Activated CD4-positive, alpha-beta T cell treated with anti-CD3 and anti-CD28 coated beads, Interleukin-2, amount 10 ng/mL, durations not matched to agents 24 days and 14 days (primary cell): Measurements from ENCODE around the gene TAPBP. TPM values are rescaled to one million over a fixed set of nuclear protein-coding genes. Genes with fewer than 3 reads are reported as not detected.

Experiments used
- DNase-seq: peaks from one replicate; pipeline ENCODE4 v3.0.0; 2022
- H3K27ac Mint-ChIP-seq: one replicate; pipeline ENCODE4 v1.8.0; 2022; ENCODE audit warnings: mild to moderate bottlenecking, mixed read lengths
- H3K27me3 Mint-ChIP-seq: one replicate; pipeline ENCODE4 v1.8.0; 2022; ENCODE audit warnings: mixed read lengths
- H3K36me3 Mint-ChIP-seq: one replicate; pipeline ENCODE4 v1.8.0; 2022; ENCODE audit warnings: low read depth, mild to moderate bottlenecking, mixed read lengths
- H3K4me1 Mint-ChIP-seq: one replicate; pipeline ENCODE4 v1.8.0; 2021; ENCODE audit warnings: mixed read lengths
- H3K4me3 Mint-ChIP-seq: one replicate; pipeline ENCODE4 v1.8.0; 2022; ENCODE audit warnings: mild to moderate bottlenecking, moderate library complexity, mixed read lengths
- H3K9me3 Mint-ChIP-seq: one replicate; pipeline ENCODE4 v1.8.0; 2021; ENCODE audit warnings: mixed read lengths
- intact Hi-C: fragments of 100-400 bp; cut with micrococcal nuclease; formaldehyde crosslinking; loops from one replicate; pipeline ENCODE4 v1.15.1; 2023
- total RNA-seq: library from RNA; stranded (reverse); gene quantifications from 2 replicates; pipeline ENCODE4 v1.2.3, GENCODE V29; 2022

Gene TAPBP
- total RNA-seq, 1 donor from 2014 or later = 271 TPM

DNA sequence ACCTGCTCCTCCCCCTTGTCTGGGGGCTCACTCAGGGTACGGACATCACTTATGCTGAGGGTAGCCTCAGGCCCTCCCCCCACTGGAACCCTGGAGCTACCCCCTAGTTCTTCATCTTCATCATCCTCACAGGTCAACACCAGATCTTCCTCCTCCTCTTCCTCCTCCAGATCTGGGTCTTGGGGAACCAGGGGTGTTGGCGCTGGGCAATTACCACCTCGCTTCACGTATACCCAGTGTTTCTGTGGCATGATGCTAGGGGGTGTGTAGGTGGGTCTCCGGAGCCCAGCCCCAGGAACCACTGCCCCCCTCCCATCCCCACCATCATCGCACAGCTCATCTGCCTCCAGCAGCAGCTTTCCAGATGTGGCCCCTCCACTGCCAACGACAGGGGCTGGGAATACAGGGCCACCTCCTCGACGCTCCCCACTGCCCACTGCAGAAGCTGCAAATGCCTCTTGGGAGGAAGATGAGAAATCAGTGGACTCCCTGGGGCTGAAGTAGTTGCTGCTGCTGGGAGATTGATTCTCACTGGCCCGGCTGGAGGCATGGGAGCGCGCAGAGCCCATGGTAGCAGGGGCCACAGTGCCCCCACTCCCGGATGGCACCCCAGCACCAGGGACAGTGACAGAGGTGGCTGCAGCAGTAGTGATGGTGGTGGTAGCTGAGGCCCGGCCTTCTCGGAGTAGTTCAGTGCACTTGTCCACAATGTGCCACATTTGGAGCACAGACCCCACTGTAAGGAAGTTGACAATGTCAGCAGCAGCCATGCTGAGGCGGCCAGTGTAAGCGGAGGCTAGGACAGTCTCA, 2.1 kb upstream of the TAPBP start:
- peak overlapping the region; percentile 98 for H3K27ac Mint-ChIP-seq
- H3K9me3 Mint-ChIP-seq = no peaks in the 10 kb centered on the region
- peak; percentile 64 for DNase-seq
- no peaks in the 10 kb centered on the region for H3K27me3 Mint-ChIP-seq
- H3K4me1 Mint-ChIP-seq = peaks cover 56% of the 10 kb centered on the region
- peak overlapping the region; percentile 98 for H3K4me3 Mint-ChIP-seq
- intact Hi-C loops = loop anchor here (2.0 to 10.0 kb wide), 3 partner anchors 111 to 1581 kb away; partner anchors contain the start of genes CLIC1 and HSD17B8
- H3K36me3 Mint-ChIP-seq = peaks cover 58% of the 10 kb centered on the region

DNA sequence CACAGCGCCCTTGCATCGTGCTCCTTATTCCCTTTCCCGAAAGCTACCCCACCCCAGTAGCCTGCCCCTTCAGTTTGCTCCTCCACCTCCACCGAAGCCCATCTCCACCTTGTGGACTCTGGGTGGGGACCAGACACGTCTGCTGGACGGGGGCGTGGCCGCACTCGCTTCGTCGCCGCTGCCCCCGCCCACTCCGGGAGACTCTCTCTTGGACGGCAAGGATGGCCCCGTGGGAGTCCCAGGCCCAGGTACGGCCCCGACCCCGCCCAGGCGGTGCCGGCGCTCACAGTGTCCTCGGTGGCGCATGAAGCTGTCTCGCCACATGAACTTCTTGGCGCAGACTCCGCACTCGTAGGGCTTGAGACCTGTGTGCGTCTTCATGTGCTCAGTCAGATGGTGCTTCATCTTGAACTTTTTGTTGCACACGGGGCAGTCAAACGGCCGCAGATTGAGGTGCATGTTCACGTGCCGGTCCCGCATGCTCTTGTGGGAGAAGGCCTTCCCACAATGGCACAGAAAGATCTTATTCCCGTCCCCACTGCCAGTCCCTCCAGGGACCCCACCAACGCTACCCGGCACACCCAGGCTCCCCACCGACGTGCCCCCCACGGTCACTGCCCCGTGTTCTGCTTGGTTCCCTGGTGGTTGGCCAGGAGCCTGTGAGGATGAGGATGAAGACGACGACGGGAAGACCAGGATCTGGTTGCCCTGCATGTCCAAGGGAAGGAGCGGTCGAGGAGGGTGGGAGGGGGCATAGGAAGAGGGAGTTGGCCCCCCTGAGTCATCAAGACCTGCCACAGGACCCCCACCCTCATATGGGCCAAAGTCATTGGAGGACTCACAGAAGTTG, 1.3 kb upstream of the TAPBP start:
- H3K27me3 Mint-ChIP-seq = no peaks in the 10 kb centered on the region
- peak; percentile 71 for DNase-seq
- H3K4me3 Mint-ChIP-seq = peak overlapping the region; percentile 98
- intact Hi-C loops = loop anchor here (1.0 to 10.0 kb wide), 9 partner anchors 8 to 1580 kb away; partner anchors contain the start of genes CLIC1, HSD17B8, KIFC1 and PFDN6
- peaks cover 56% of the 10 kb centered on the region for H3K36me3 Mint-ChIP-seq
- H3K4me1 Mint-ChIP-seq = peaks cover 54% of the 10 kb centered on the region
- H3K27ac Mint-ChIP-seq = peak overlapping the region; percentile 98
- H3K9me3 Mint-ChIP-seq = no peaks in the 10 kb centered on the region

DNA sequence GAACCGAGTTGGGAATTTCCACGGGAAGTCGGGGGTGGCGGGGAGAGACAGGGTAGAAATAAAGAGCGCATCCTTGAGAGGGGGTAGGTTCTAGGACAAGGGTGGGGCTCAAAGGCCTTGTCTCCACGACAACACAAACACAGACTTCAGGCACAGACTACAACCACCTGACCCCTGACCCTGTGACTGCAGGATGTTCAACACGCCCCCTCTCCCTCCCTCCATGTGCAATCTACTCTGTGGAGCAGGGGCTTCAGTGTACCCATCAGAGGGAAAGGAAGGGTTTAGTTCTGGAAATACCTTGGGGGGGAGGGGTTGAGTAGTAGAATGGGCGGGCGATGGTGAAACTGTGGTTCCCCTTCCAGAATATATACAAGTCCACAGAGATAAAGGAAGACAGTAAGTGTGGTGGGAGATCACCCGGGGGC, 651 bp upstream of the TAPBP start:
- Mint-ChIP-seq H3K27me3 (no peaks in the 10 kb centered on the region), H3K4me1 (peaks cover 49% of the 10 kb centered on the region), H3K9me3 (no peaks in the 10 kb centered on the region), H3K27ac (peak overlapping the region; percentile 98), H3K4me3 (peak overlapping the region; percentile 98), H3K36me3 (peaks cover 51% of the 10 kb centered on the region)
- intact Hi-C loops = loop anchor here (1.0 to 10.0 kb wide), 9 partner anchors 9 to 1580 kb away; partner anchors contain the start of genes CLIC1, HSD17B8, KIFC1 and PFDN6
- peak; percentile 92 for DNase-seq

DNA sequence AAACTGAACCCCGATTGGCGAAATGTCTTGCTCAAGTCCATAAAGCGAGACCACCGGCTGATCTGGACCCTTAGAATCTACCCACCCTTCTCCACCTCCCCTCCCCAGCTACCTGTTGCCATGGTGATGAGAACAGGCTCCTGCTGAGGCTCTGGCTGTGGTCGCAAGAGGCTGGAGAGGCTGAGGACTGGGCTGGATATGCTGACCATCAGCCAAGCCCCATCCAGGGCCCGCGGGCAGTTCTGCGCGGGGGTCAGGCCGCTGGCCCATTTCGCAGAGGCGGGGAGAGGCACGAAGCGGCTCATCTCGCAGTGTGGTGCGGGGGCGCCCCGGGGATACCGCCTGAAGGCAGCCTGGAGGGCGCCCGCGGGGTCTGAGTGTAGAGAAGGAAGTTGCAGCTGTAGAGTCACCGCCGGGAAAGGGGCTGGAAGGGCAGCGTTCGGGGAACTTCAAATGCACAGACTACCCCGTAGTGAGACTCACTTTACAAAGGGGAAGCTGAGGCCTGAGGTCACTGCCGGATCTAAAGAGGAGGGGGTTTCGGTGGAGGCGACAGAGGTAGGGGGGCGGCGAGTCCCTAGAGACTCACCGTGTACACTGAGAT, 671 bp downstream of the TAPBP start:
- Mint-ChIP-seq H3K4me3 (peak overlapping the region; percentile 98), H3K27ac (peak overlapping the region; percentile 98), H3K9me3 (no peaks in the 10 kb centered on the region), H3K4me1 (peaks cover 43% of the 10 kb centered on the region), H3K27me3 (no peaks in the 10 kb centered on the region), H3K36me3 (peaks cover 51% of the 10 kb centered on the region)
- intact Hi-C loops = loop anchor here (2.0 to 10.0 kb wide), 4 partner anchors 32 to 1578 kb away; partner anchors contain the start of gene CLIC1
- peak; percentile 83 for DNase-seq

DNA sequence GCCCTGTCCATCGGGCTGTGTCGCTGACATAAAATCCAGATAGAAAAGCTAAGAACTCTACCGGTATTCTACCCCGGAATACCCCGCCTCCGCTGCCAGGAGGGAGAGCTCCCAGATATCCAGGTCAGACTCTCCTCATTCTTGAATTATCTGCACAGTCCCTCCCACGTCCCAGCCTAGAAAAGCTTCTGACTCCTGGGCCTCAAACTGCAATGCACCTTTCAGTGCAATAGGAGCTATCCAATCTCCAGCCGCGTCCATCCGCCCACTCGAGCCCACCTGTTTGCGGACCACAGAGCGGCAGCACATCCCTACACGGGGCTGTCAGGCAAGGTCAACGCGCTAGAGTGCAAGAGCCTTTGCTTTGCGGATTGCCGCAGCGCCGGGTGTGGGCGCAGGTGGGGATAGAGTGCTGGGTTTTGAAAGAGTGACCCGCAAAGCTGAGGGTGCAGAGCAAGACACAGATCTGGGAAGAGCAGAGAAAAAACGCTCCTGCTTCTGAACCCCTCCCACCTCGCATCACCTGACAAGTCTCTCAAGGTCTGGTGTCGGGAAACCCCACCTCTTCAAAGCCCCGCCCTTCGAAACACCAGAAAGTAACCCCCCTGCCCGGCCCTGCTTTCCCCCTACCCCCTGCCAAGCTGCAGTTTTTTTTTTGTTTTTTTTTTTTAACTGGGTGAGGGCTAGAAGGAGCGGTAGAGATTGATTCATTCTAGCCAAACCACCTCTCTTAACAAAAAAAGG, 1.3 kb downstream of the TAPBP start:
- Mint-ChIP-seq H3K9me3 (no peaks in the 10 kb centered on the region), H3K27me3 (no peaks in the 10 kb centered on the region), H3K27ac (peak overlapping the region; percentile 98), H3K36me3 (peaks cover 52% of the 10 kb centered on the region), H3K4me1 (peaks cover 38% of the 10 kb centered on the region), H3K4me3 (peak overlapping the region; percentile 98)
- intact Hi-C loops = loop anchor here (2.0 to 10.0 kb wide), 4 partner anchors 32 to 1578 kb away; partner anchors contain the start of gene CLIC1
- peak; percentile 95 for DNase-seq

DNA sequence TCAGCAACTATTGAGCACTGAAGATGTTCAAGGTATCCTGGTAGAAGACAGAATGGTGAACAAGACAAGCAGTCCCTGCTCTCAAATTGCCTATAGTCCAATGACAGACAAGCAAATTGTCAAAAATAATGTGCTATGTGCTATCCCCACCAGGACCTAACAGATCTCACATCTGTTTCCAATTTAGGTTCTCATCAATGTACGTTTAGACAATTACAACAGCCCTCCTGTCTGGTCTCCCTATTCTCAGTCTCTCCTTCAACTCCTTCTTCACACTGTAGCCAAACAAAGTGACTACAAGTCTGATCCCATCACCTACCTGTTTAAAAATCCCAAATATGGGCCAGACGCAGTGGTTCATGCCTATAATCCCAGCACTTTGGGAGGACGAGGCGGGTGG, 7.5 kb downstream of the TAPBP start:
- intact Hi-C loops = no loop called here
- no peak for DNase-seq
- H3K36me3 Mint-ChIP-seq = peaks cover 62% of the 10 kb centered on the region
- H3K9me3 Mint-ChIP-seq = no peaks in the 10 kb centered on the region
- no peak overlapping the region for H3K4me3 Mint-ChIP-seq
- H3K27me3 Mint-ChIP-seq = no peaks in the 10 kb centered on the region
- H3K4me1 Mint-ChIP-seq = peaks cover 25% of the 10 kb centered on the region
- H3K27ac Mint-ChIP-seq = peak overlapping the region; percentile 32

DNA sequence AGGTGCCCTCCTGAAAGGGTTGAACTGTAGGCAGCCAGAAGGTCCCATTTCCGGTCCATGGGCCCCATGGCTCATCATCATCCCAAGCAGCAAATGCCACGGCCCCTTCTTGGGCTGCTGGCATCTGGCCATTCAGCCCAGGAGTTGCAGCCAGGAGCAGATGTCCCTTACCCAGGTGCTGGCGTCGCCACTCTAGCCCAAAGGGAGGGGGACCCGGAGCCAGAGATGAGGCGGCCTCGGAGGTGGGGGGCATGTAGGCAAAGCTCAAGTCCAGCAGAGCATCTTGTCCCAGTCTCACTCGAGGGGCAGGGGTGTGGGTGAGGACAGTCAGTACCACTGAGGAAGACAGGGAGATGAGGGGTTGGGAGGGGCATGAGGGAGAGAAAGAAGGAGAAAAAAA, 8.8 kb downstream of the TAPBP start:
- no peak for DNase-seq
- Mint-ChIP-seq H3K36me3 (peaks cover 63% of the 10 kb centered on the region), H3K4me3 (no peak overlapping the region), H3K4me1 (peaks cover 28% of the 10 kb centered on the region), H3K27me3 (no peaks in the 10 kb centered on the region), H3K9me3 (no peaks in the 10 kb centered on the region), H3K27ac (no peak overlapping the region)
- intact Hi-C loops = no loop called here

DNA sequence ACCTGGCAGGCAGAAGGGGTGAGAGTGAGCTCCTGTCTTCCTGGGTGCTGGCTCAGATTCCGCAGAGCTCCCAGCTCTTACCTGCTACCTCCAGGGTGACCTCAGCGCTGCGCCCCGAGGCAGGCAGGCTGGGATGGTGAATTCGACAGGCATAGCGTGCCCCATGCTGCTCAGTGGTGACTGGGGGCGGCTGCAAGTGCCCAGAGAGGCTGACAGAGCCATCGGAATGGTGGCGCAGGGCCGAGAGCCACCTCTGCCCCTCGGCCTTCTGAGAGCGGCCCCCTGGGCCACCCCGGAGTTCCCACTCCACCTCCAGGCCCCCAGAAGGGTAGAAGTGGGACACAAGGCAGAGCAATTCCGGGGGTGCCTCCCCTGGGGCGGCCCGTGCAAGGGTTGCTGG, 9.7 kb downstream of the TAPBP start:
- Mint-ChIP-seq H3K27ac (no peak overlapping the region), H3K27me3 (no peaks in the 10 kb centered on the region), H3K4me1 (peaks cover 35% of the 10 kb centered on the region), H3K9me3 (no peaks in the 10 kb centered on the region), H3K36me3 (peaks cover 69% of the 10 kb centered on the region), H3K4me3 (no peak overlapping the region)
- DNase-seq = no peak
- intact Hi-C loops = no loop called here

DNA sequence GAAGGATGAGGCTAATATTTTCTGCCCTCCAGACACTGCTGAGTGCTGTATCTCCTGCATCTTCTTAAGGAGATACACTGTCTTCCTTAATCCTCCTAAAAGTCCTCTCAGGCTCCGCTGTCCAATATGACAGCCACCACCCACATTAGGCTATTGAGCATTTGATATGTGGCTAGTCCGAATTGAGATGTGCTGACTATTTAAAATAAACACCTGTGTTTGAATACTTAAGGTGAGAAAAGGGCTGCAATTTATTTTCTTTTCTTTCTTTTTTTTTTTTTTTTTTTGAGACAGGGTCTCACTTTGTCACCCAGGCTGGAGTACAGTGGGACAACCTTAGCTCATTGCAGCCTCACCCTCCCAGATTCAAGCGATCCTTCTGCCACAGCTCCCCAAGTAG, 12.0 kb downstream of the TAPBP start:
- H3K9me3 Mint-ChIP-seq = no peaks in the 10 kb centered on the region
- no peak for DNase-seq
- H3K4me3 Mint-ChIP-seq = no peak overlapping the region
- peaks cover 38% of the 10 kb centered on the region for H3K4me1 Mint-ChIP-seq
- H3K36me3 Mint-ChIP-seq = peaks cover 56% of the 10 kb centered on the region
- H3K27me3 Mint-ChIP-seq = peaks cover 2% of the 10 kb centered on the region
- H3K27ac Mint-ChIP-seq = no peak overlapping the region
- intact Hi-C loops = no loop called here

DNA sequence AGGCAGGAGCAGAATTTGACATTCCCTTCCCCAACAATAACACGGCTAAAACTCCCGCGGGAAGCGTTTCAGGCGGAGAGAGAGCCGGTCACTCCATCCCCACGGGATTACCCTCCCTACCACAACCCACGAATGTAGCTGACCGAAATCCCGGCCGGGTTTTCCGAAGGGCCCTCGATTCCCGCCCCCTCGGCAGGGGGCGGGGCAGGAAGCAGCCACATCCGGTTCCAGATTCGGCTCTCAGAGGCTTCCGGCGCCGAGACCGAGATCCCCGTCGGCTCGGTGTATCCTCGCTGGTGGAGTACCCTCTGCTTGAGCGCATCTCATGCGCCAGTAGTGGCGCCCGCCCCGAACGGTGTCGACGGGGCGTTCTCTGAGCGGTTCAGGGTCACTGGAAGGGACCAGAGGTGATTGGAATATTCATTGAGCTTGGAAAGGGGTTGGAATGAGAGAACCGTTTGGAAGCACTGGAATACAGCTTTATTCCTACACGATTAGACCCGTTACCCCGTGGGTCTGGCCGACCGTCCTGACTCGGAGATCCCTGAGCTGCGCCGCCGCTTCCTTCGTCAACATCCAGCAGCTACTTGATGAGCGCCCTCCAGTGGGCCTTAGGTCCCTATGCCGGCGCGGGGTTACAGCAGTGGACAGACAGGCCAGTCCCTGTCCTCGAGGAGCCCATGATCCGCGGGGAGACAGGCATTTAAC, 14.5 kb downstream of the TAPBP start:
- Mint-ChIP-seq H3K36me3 (peaks cover 46% of the 10 kb centered on the region), H3K27ac (peak overlapping the region; percentile 99), H3K4me1 (peaks cover 28% of the 10 kb centered on the region), H3K4me3 (peak overlapping the region; percentile 94), H3K27me3 (peaks cover 2% of the 10 kb centered on the region), H3K9me3 (no peaks in the 10 kb centered on the region)
- DNase-seq = peak; percentile 98
- intact Hi-C loops = loop anchor here (1.0 to 10.0 kb wide), 11 partner anchors 10 to 1105 kb away; partner anchors contain the start of genes B3GALT4, GPSM3, PBX2 and PFDN6

DNA sequence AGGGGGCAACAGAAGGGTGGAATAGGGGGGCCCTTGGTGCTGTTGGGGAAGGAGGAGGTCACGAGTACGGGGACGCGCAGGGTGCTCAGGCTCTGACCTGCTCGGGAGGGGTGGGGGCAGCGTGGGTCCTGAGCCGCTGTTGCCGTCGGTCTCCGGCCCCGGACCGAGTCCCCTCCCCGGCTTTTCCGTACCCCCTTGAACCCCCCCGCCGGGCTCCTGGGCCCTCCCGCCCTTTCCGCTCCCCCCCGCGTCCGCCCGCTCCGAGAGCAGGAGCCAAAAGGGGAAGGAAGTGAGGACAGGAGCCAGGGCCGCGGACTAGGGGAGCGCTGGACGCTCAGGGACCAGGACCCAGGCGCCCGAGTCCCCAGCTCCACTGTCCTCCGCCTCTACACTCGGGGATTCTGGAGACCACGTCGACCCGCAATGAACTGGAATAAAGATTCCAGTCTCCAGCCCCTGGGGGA, 15.1 kb downstream of the TAPBP start, which contains the start of gene RGL2:
Gene RGL2 (minus strand): TSS at position 170 of the 464 bp plus-strand sequence. CDS start 332 bp downstream, outside the sequence.
- peak; percentile 90 for DNase-seq
- peaks cover 26% of the 10 kb centered on the region for H3K4me1 Mint-ChIP-seq
- H3K27me3 Mint-ChIP-seq = peaks cover 2% of the 10 kb centered on the region
- peak within 1 kb of the TSS; percentile 99 for H3K27ac Mint-ChIP-seq
- intact Hi-C loops = loop anchor here (1.0 to 10.0 kb wide), 11 partner anchors 10 to 1104 kb away; partner anchors contain the start of genes B3GALT4, GPSM3, PBX2 and PFDN6
- H3K9me3 Mint-ChIP-seq = no peaks in the 10 kb centered on the region
- peaks cover 47% of the 10 kb centered on the region for H3K36me3 Mint-ChIP-seq
- peak within 1 kb of the TSS; percentile 94 for H3K4me3 Mint-ChIP-seq
